ENCODE results near the gene DENND4A. TPM values are rescaled to one million over a fixed set of nuclear protein-coding genes. Genes with fewer than 3 reads are reported as not detected.

Gene DENND4A
- total and polyA plus RNA-seq, 2 donors (not counting 1 experiment from before 2014, with no cell fraction given): 24.4 to 103 TPM

- Mint-ChIP-seq H3K9me3 (ENCODE audit: insufficient read depth) (no peaks in the 10 kb centered on the region), H3K4me1 (peaks cover 4% of the 10 kb centered on the region), H3K27me3 (no peaks in the 10 kb centered on the region), H3K27ac (peak overlapping the region; percentile 8), H3K4me3 (no peak overlapping the region)
- H3K9me3 ChIP-seq (ENCODE audit: control extremely low read depth in 1 of 3, control insufficient read depth in 2 of 3, insufficient read depth in 1 of 3, low read length in 2 of 3): no peaks in the 10 kb centered on the region
- DNase-seq (no peak), ATAC-seq (ENCODE audit: low read depth) (no peak)
- CTCF ChIA-PET: interaction anchor here (1.3 kb wide), 1 partner anchor 62 kb away, joined by 3 read pairs; no protein-coding TSS in a partner anchor
- H3K27me3 ChIP-seq (replicated peaks in 1 of 4; ENCODE audit: control extremely low read depth in 1 of 4, control insufficient read depth in 3 of 4, insufficient read depth in 4 of 4, low read length in 3 of 4): no peaks in the 10 kb centered on the region
- intact Hi-C loops (cut with micrococcal nuclease): no loop called here
- H3K27ac ChIP-seq (ENCODE audit: low read length in 2 of 2): peak overlapping the region in 1 of 2 donors; percentile 26
- peaks cover 18% of the 10 kb centered on the region for H4K20me1 ChIP-seq (ENCODE audit: control insufficient read depth, insufficient read depth, low read length, poor library complexity, severe bottlenecking)
- POLR2A ChIA-PET: no interaction called here
- H3K36me3 ChIP-seq (replicated peaks in 1 of 2; ENCODE audit: control extremely low read depth in 1 of 2, control insufficient read depth in 1 of 2, extremely low read depth in 1 of 2, insufficient read depth in 2 of 2, low read length in 1 of 2): peaks cover 5 to 46% of the 10 kb centered on the region in 2 experiments
- H2AFZ ChIP-seq (ENCODE audit: insufficient read depth, low read depth, low read length, poor library complexity, severe bottlenecking): no peak overlapping the region
- no peak overlapping the region for H3K9ac ChIP-seq (ENCODE audit: low read length)
- no peak overlapping the region for H3K4me3 ChIP-seq (ENCODE audit: control extremely low read depth in 1 of 5, extremely low read depth in 1 of 5, insufficient read depth in 1 of 5, low read depth in 2 of 5, low read length in 4 of 5)
- TF ChIP-seq CTCF (IDR thresholded peaks at IDR 0.05) (no peak), EZH2 (IDR thresholded peaks at IDR 0.05; ENCODE audit: borderline replicate concordance, insufficient read depth, low read depth, low read length, poor library complexity, severe bottlenecking) (no peak)
- H3K4me1 ChIP-seq (ENCODE audit: control insufficient read depth in 2 of 2, insufficient read depth in 2 of 2, low read length in 2 of 2): no peaks in the 10 kb centered on the region
- WGBS (ENCODE audit: insufficient coverage): 93% methylated on average over 1 of the region's 1 CpG
- no peak overlapping the region for H3K4me2 ChIP-seq (replicated peaks; ENCODE audit: low read depth, low read length, poor library complexity, severe bottlenecking)
- H3K79me2 ChIP-seq (ENCODE audit: control insufficient read depth, insufficient read depth, low read length): peaks cover 39% of the 10 kb centered on the region
Measured at GRCh38 chr15:65743637-65744252, 48.3 kb downstream of the DENND4A start.

GRCh38 chr15:65740148-65740547 lies 51.9 kb downstream of the DENND4A start:
- ChIA-PET CTCF (interaction anchor here (0.6 kb wide), 2 partner anchors 117 to 124 kb away, joined by 3 to 4 read pairs; no protein-coding TSS in a partner anchor), POLR2A (interaction anchor here (0.7 kb wide), 1 partner anchor 22 kb away, joined by 8 read pairs; no protein-coding TSS in a partner anchor)
- TF ChIP-seq EZH2 (IDR thresholded peaks at IDR 0.05; ENCODE audit: borderline replicate concordance, insufficient read depth, low read depth, low read length, poor library complexity, severe bottlenecking): no peak
- TF ChIP-seq CTCF (IDR thresholded peaks at IDR 0.05): no peak
- intact Hi-C loops (cut with micrococcal nuclease): no loop called here
- no peak overlapping the region for H3K4me2 ChIP-seq (replicated peaks; ENCODE audit: low read depth, low read length, poor library complexity, severe bottlenecking)
- no peak overlapping the region for H3K27ac Mint-ChIP-seq
- no peak overlapping the region for H3K27ac ChIP-seq (ENCODE audit: low read length in 2 of 2)
- no peak overlapping the region for H3K4me3 Mint-ChIP-seq
- no peaks in the 10 kb centered on the region for H3K27me3 Mint-ChIP-seq
- H3K79me2 ChIP-seq (ENCODE audit: control insufficient read depth, insufficient read depth, low read length): peaks cover 11% of the 10 kb centered on the region
- ATAC-seq (ENCODE audit: low read depth) (no peak), DNase-seq (no peak)
- H3K4me3 ChIP-seq (ENCODE audit: control extremely low read depth in 1 of 5, extremely low read depth in 1 of 5, insufficient read depth in 1 of 5, low read depth in 2 of 5, low read length in 4 of 5): no peak overlapping the region
- H3K9me3 ChIP-seq (ENCODE audit: control extremely low read depth in 1 of 3, control insufficient read depth in 2 of 3, insufficient read depth in 1 of 3, low read length in 2 of 3): no peaks in the 10 kb centered on the region
- no peak overlapping the region for H2AFZ ChIP-seq (ENCODE audit: insufficient read depth, low read depth, low read length, poor library complexity, severe bottlenecking)
- peaks cover 10 to 77% of the 10 kb centered on the region in 2 experiments for H3K36me3 ChIP-seq (replicated peaks in 1 of 2; ENCODE audit: control extremely low read depth in 1 of 2, control insufficient read depth in 1 of 2, extremely low read depth in 1 of 2, insufficient read depth in 2 of 2, low read length in 1 of 2)
- no CpG with 5 or more reads among the region's 5 CpGs for WGBS (ENCODE audit: insufficient coverage)
- H3K9ac ChIP-seq (ENCODE audit: low read length): no peak overlapping the region
- H3K4me1 ChIP-seq (ENCODE audit: control insufficient read depth in 2 of 2, insufficient read depth in 2 of 2, low read length in 2 of 2): no peaks in the 10 kb centered on the region
- H3K27me3 ChIP-seq (replicated peaks in 1 of 4; ENCODE audit: control extremely low read depth in 1 of 4, control insufficient read depth in 3 of 4, insufficient read depth in 4 of 4, low read length in 3 of 4): no peaks in the 10 kb centered on the region
- peaks cover 4% of the 10 kb centered on the region for H4K20me1 ChIP-seq (ENCODE audit: control insufficient read depth, insufficient read depth, low read length, poor library complexity, severe bottlenecking)
- no peaks in the 10 kb centered on the region for H3K9me3 Mint-ChIP-seq (ENCODE audit: insufficient read depth)
- H3K4me1 Mint-ChIP-seq: peaks cover 5% of the 10 kb centered on the region
